HCT116 (cell line): ENCODE results near the gene COL28A1.

Experiments used
- CEBPB ChIP-seq: IDR thresholded peaks from 2 replicates; pipeline ENCODE4 v1.6.1; 2012; ENCODE audit warnings: low read depth
- CTCF ChIP-seq, 3 experiments: fragments of 200-600 bp in 1 of 3; sonication (generic) in 1 of 3; IDR thresholded peaks in 2 of 3; conservative IDR thresholded peaks in 1 of 3; 2 replicates each; pipeline ENCODE4 v1.5.1; 2012 to 2017; ENCODE audit warnings: low read depth in 2 of 3, low read length in 2 of 3, antibody characterized with exemption in 1 of 3, borderline replicate concordance in 1 of 3, control low read depth in 1 of 3, mild to moderate bottlenecking in 1 of 3, mixed read lengths in 1 of 3, mixed run types in 1 of 3, moderate library complexity in 1 of 3; ENCODE audit not compliant: insufficient read depth in 1 of 3
- EGR1 ChIP-seq: IDR thresholded peaks from 2 replicates; pipeline ENCODE4 v1.6.1; 2012; ENCODE audit warnings: low read depth
- EZH2 ChIP-seq: fragments of 200-600 bp; sonication (generic); IDR thresholded peaks from 2 replicates; pipeline ENCODE4 v1.6.1; 2017; ENCODE audit warnings: antibody characterized with exemption, mixed run types
- POLR2A ChIP-seq: IDR thresholded peaks from 2 replicates; pipeline ENCODE4 v1.7.0; 2011; ENCODE audit warnings: borderline replicate concordance; ENCODE audit not compliant: insufficient read depth, insufficient read length; ENCODE audit errors: extremely low read depth
- SP1 ChIP-seq: IDR thresholded peaks from 2 replicates; pipeline ENCODE4 v1.6.1; 2012; ENCODE audit warnings: low read depth

- TF ChIP-seq POLR2A (no peak), CEBPB (no peak), CTCF (IDR thresholded peaks at IDR 0.05 in 2 of 3, conservative IDR thresholded peaks at IDR 0.05 in 1 of 3; ENCODE audit: borderline replicate concordance in 1 of 3, insufficient read depth in 1 of 3, low read depth in 2 of 3, low read length in 2 of 3) (no peak), EGR1 (no peak), EZH2 (no peak), SP1 (no peak)
Observed at GRCh38 chr7:7478569-7478968, 57.1 kb downstream of the COL28A1 start.
